Fibroblast of skin of right biceps (primary cell): ENCODE results near the gene L1CAM.
A peak's percentile ranks its signal among the peaks of the same experiment; 100 is the strongest.

ENCODE experiments used
- DNase-seq: peaks from one replicate; pipeline ENCODE4 v3.0.0-alpha.2; 2013

L1CAM gene

GRCh38 chrX:153922932-153923857 is 37.2 kb upstream of the L1CAM start:
- DNase-seq: peak; percentile 28

DNA sequence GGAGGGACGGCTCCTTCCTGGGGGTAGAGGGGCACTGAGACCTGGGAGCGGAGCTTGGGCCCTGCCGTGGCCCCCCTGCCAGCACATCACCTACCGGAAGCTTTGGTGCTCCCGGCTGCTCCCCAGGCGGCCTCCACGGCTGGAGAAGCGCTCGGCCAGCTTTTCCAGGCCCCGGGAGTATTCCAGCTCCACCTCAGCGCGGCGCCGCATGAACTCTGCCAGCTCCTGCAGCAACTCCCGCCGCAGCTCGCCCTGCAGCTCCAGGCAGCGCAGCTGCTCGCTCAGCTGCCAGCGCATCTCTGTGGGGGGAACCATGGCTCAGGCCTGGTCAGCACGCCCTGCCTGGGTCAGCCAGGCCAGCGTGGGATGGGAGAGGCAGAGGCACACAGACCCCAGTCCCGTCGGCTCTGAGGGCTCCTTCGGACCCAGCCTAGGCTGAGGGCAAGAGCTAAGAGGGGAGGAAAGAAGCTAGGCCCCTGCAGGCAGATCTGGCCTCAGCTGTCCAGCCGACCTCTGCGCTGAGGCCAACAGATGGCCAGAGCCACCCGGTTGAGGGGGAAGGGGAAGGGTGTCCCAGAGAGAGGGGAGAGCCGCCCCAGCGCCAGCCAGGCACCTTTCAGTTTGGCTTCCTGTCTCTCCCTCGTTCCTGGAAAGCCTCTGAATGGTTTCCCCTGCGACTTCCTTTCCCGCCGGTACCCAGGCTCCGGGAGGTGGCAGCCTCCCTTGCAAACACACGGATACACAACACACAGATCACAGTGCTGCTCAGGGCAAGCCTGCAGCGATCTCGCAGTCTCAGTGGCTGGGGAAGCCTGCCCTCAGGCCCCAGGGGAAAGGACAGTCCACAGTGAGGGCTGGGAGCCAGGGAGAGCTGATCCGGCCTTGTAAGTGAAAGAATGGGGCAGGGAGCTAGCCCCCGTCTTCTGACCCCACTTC is 35.8 kb upstream of the L1CAM start:
- peak; percentile 14 for DNase-seq

GRCh38 chrX:153921070-153921469 is 35.1 kb upstream of the L1CAM start:
- no peak for DNase-seq

- DNase-seq: no peak
These were observed 34.6 kb upstream of the L1CAM start for GRCh38 chrX:153920546-153920945.

GRCh38 chrX:153919281-153919680 is 33.3 kb upstream of the L1CAM start:
- DNase-seq: no peak

- no peak for DNase-seq
These were observed 31.9 kb upstream of the L1CAM start for GRCh38 chrX:153917869-153918268.

GRCh38 chrX:153913701-153914100 is 27.7 kb upstream of the L1CAM start:
- DNase-seq: no peak

DNA sequence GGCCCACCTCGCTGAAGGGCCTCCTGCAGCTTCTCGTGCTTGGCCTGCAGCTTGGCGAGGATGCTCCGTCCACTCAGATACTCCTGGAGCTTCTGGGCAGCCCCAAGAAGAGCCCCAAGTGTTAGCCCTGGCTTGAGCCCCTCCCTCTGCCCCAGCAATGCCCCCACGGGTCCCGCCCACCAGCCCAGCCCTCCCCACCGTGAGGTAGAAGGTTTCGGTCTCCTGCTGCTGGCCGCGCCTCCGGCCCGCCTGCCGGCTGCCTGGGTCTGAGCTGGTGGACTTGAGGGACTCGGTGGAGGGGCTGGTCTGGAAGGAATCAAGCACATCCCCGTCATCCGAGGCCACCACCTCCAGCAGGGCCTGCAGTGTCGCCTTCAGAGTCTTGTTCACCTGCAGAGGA is 27.2 kb upstream of the L1CAM start:
- DNase-seq: no peak

DNA sequence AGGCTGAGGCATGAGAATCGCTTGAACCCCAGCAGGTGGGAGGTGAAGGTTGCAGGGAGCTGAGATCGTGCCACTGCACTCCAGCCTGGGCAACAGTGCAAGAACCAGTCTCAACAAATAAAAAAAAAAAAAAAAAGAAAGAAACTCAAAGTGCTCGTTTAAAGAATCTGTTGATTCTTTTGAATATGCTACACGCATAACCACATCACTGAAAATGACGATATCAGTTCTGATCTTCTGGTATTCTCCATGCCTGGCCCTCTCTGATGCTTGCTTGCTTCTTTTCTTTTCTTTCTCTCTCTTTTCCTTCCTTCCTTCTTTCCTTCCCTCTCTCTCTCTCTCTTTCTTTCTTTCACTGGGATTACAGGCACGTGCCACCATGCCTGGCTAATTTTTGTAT is 25.8 kb upstream of the L1CAM start:
- no peak for DNase-seq

DNA sequence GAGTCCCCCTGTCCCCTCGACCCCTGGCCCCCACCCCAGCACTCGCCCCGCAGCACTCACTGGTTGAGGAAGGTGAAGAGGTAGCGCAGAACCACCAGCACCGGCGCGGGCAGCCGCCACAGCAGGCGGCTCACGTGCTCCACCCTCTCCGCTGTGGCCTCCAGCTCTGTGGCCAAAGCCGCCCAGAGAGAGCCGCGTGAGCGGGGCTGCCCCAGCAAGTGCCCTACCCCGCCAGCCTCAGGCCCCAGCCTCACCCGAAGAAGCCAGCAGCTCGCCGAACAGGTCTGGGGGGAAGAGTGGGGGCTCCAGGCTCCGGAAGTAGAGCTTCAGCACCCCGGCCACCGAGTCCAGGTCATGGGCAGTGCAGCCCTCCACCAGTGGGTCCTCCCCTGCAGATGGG is 24.5 kb upstream of the L1CAM start:
- DNase-seq: no peak

DNA sequence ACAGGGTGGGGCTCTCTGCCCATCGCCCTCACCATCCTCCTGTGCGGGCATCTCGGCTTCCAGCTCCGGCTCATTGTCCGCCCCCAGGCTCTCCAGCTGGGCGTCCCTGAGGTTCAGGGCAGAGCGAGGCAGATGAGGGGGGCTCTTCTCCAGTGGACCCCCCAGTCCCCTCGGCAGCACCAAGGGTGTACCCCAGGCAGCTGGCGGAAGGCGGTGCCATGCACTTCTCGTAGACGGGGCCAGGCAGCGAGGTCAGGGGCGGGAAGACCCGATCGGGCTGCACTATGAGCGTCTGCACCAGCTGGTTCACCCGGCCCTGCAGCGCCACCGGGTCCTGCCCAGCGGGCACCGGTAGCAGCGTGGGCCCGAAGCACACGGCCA is 24.0 kb upstream of the L1CAM start:
- no peak for DNase-seq

- DNase-seq: no peak
These were observed 23.3 kb upstream of the L1CAM start for GRCh38 chrX:153909024-153909979.

DNA sequence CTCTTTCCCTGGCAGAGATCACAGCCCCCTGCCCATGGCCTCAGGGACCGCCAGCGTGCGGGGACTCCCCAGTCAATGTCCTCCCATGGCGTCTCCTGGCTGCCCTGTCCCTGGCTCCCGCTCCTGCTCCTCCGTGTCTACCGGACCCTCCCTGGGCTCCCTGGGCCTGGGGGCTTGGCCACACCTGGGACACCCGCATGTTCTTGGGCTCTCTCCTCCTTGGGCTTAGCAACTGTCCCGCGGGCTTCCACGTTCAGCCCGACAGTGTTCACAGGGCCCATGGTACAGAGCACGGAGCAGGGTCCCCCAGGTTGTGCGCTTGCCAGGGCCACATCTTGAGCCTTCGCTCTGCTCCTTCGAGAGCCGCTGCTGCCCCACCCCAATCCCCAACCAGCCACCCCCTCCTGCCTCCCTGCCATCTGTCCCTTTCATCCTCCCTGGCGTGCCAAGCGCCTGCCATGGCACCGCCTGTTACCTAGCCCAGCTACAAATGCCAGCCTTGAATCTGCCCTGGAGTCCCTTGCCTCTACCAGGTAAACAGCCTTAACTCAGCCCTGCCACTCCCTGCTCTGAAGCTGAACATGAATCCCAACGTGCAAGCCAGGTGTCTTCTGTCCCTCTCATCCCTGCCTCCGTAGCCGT is 22.4 kb upstream of the L1CAM start:
- no peak for DNase-seq

DNA sequence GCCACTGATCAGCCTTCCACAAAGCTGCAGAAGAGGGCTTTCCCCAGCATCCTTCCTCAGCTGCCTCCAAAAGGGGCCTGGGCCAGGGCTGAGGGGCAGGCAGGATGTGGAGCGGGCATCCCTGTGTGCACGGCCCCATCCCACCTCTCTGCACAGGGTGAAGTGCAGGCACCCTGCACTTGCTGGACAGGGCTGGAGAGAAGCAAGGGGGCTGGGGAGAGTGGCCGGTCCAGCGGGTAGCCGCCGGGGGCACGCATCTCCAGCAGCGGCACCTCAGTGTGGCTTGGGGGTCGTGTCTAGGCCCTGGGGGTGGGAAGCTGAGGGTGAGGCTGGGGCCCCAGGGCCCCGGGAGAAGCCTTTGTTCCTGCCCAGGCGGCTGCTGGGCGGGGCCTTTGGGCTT is 21.5 kb upstream of the L1CAM start:
- no peak for DNase-seq

DNA sequence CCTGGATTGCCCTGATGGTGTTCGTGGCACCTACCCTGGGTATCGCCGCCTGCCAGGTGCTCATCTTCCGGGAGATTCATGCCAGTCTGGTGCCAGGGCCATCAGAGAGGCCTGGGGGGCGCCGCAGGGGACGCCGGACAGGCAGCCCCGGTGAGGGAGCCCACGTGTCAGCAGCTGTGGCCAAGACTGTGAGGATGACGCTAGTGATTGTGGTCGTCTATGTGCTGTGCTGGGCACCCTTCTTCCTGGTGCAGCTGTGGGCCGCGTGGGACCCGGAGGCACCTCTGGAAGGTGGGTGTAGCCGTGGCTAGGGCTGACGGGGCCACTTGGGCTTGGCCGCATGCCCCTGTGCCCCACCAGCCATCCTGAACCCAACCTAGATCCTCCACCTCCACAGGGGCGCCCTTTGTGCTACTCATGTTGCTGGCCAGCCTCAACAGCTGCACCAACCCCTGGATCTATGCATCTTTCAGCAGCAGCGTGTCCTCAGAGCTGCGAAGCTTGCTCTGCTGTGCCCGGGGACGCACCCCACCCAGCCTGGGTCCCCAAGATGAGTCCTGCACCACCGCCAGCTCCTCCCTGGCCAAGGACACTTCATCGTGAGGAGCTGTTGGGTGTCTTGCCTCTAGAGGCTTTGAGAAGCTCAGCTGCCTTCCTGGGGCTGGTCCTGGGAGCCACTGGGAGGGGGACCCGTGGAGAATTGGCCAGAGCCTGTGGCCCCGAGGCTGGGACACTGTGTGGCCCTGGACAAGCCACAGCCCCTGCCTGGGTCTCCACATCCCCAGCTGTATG is 20.3 kb upstream of the L1CAM start:
- DNase-seq: no peak

DNA sequence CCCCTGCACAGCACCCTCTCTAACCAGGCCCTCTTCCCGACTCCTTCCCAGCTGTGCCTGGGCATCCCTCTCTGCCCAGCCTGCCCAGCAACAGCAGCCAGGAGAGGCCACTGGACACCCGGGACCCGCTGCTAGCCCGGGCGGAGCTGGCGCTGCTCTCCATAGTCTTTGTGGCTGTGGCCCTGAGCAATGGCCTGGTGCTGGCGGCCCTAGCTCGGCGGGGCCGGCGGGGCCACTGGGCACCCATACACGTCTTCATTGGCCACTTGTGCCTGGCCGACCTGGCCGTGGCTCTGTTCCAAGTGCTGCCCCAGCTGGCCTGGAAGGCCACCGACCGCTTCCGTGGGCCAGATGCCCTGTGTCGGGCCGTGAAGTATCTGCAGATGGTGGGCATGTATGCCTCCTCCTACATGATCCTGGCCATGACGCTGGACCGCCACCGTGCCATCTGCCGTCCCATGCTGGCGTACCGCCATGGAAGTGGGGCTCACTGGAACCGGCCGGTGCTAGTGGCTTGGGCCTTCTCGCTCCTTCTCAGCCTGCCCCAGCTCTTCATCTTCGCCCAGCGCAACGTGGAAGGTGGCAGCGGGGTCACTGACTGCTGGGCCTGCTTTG is 19.6 kb upstream of the L1CAM start:
- no peak for DNase-seq

DNA sequence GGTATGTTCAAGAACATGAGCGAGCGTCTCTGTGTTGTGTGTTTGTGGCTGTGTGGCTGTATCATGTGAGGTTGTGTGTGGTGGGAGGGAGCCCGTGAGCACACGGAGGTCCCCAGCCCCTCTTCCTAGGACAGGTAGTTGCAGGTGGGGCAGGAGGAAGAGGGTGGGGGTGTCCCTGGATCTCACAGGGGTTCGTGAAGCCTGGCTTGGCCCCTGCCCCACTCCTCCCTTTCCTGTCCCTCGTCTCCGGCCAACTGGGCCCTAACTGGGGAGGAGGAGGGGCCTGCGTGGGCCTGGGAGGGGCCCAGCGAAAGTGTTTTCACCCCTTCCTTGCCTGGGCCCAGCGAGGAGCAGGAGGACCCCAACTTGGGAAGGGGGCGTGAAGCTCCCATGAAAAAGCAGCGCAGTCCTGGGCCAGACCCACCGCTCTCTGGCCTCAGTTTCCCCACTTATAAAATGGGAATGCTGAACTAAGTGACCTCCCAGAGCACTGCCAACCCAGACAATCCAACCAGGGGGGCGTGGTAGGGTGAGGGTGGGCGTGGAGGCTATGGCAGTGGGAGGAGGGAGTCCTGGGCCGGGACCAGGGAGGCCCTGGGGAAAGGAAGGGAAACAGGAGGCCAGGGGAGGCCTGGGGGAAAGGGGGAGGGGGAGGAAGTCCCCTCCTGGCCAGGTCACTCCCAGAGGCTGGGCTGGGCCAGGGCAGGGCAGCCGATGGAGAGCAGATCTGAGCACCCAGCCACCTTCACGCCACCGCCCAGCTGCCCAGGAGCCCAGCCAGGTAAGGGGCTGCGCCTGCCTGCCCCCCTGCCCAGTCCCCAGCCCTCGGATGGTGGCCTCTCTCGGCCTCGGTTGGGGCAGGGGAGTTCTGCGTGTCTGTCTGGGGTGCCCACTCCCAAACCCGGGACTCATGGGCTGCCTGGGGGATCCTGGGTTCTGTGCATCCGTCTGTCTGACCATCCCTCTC is 18.3 kb upstream of the L1CAM start, which contains the start of gene AVPR2:
TSS of gene AVPR2 (plus strand) at position 683 of the 967 bp plus-strand sequence. CDS start 473 bp downstream, outside the sequence.
- no peak for DNase-seq

DNA sequence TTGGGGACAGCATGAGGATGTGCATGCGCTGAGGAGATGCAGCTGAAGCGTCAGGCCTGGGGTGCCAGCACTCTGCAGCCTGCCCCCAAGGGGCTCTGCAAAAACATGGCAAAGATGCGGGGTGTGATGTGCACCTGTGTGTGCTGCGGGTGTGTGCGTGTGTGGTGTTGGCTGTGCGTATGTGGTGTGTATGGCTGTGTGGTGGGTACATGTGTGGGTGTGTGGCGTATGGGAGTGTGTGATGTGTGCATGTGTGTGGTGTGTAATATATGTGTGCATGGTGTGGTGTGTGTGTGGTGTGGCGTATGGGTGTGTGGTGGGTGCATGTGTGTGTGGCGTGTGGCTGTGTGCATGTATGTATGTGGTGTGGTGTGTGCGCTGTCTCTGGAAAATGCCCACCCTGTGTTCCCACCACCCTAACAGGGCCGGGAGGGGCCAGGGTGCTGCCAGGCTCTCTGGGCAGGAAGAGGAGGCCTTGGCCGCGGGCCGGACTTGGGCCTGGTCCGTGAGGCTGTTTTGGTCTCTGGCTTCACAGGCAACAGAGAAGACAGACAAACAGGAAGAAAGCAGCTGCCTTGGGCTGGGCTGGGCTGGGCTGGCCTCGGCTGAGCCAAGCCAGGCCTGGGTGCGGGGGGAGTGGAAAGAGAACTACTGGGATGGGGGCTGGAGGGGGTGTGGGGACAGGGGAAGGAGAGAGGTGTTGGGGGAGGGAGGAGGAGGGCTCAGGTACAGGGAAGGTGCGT is 17.4 kb upstream of the L1CAM start:
- no peak for DNase-seq

DNA sequence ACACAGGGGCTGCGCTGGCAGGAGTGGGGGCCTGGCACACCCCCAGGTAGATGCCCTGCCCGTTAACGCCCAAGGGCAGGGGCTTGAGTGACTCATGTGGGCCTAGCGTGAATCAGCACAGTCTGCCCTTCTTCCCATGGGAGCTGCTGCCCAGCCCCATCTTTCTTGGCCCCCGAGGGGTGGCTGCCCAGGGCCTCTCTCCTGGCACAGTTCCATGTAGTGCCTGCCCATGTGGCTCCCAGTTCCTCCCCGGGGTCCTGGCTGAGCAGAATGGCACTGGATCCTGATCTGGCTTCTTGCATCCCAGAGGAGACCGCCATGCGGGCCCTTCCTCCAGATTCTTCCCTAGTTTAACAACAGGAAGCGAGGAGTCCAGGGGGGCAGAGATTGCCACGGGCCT is 16.4 kb upstream of the L1CAM start:
- DNase-seq: no peak
